HCT116 (cell line): ENCODE measurements around the gene SLC39A10. TPM values are rescaled to one million over a fixed set of nuclear protein-coding genes. Genes with fewer than 3 reads are reported as not detected.

Source experiments
- ATAC-seq: fragments of 200-7000 bp; cut with Tn5 transposase; 2 replicates; pipeline ENCODE4 v1.9.1; 2020; ENCODE audit warnings: mild to moderate bottlenecking, moderate library complexity
- BruUV-seq: library from RNA; stranded (reverse); fragments of 400-500 nt; replicated peaks from 2 replicates; lab custom pipeline; 2021; lab: Mats Ljungman, UMichigan
- CTCF ChIA-PET: fragments of 300-600 bp; sonication (Branson Sonifier 250); formaldehyde crosslinking; loops from one replicate; lab custom pipeline; 2021; ENCODE audit warnings: antibody characterized with exemption; lab: Charles Lee
- POLR2A ChIA-PET: fragments of 300-600, 350-600 bp; sonication (Branson Sonifier 250); formaldehyde crosslinking; loops from one replicate; lab custom pipeline; 2021; ENCODE audit warnings: antibody characterized with exemption; lab: Charles Lee
- RAD21 ChIA-PET, 2 experiments: fragments of 300-600 bp; sonication (Branson Sonifier 250); formaldehyde crosslinking; loops; one replicate each; lab custom pipeline; 2023; ENCODE audit warnings: low total read pairs in 2 of 2; ENCODE audit not compliant: uncharacterized antibody in 2 of 2, unreplicated experiment in 2 of 2, low non-redundant PET in 1 of 2; lab: Charles Lee
- DNase-seq: peaks from one replicate; pipeline ENCODE4 v3.0.0-alpha.2; 2010; ENCODE audit warnings: low read depth, low spot score
- H2AFZ ChIP-seq: fragments of 200-600 bp; shearing (Covaris generic), sonication (generic); 2 replicates; pipeline ENCODE4 v1.6.1; 2017; ENCODE audit warnings: low read depth, mixed run types, mixed read lengths, antibody characterized with exemption, low read length; ENCODE audit not compliant: poor library complexity, severe bottlenecking
- H3K27ac ChIP-seq: 2 replicates; pipeline ENCODE4 v1.5.1; 2012; ENCODE audit warnings: low read depth, low read length
- H3K27me3 ChIP-seq: fragments of 200-600 bp; sonication (generic); 2 replicates; pipeline ENCODE4 v1.6.1; 2016; ENCODE audit warnings: mixed run types, low read length, mixed read lengths; ENCODE audit not compliant: insufficient read depth
- H3K36me3 ChIP-seq, 2 experiments: fragments of 200-500 bp in 1 of 2; fragments of 200-600 bp in 1 of 2; sonication (Bioruptor generic) in 1 of 2; sonication (generic) in 1 of 2; 2 replicates each; pipeline versions ENCODE4 v1.5.1 to v1.6.1; 2014 to 2016; ENCODE audit warnings: low read length in 2 of 2, inconsistent platforms in 1 of 2, mixed read lengths in 1 of 2, mixed run types in 1 of 2; ENCODE audit not compliant: insufficient read depth in 2 of 2, control insufficient read depth in 1 of 2
- H3K4me1 ChIP-seq, 2 experiments: fragments of 200-600 bp in 1 of 2; sonication (generic) in 1 of 2; 2 replicates each; pipeline versions ENCODE4 v1.5.1 to v1.6.1; 2012 to 2017; ENCODE audit warnings: low read length in 2 of 2, inconsistent platforms in 1 of 2, mild to moderate bottlenecking in 1 of 2, mixed read lengths in 1 of 2, mixed run types in 1 of 2, moderate library complexity in 1 of 2; ENCODE audit not compliant: insufficient read depth in 2 of 2, control insufficient read depth in 1 of 2
- H3K4me2 ChIP-seq: fragments of 200-600 bp; sonication (generic); 2 replicates; pipeline ENCODE4 v1.6.1; 2017; ENCODE audit warnings: mixed run types, low read length, mixed read lengths
- H3K4me3 ChIP-seq, 2 experiments: fragments of 200-600 bp in 1 of 2; sonication (generic) in 1 of 2; replicated peaks in 1 of 2; 2 replicates each; pipeline ENCODE4 v1.5.1; 2011 to 2016; ENCODE audit warnings: low read length in 2 of 2, control low read depth in 1 of 2, low read depth in 1 of 2, mild to moderate bottlenecking in 1 of 2, mixed read lengths in 1 of 2, mixed run types in 1 of 2
- H3K79me2 ChIP-seq: fragments of 200-600 bp; sonication (generic); 2 replicates; pipeline ENCODE4 v1.6.1; 2017; ENCODE audit warnings: mild to moderate bottlenecking, mixed run types, low read length, moderate library complexity, mixed read lengths; ENCODE audit not compliant: insufficient read depth
- H3K9ac ChIP-seq: fragments of 200-600 bp; sonication (generic); 2 replicates; pipeline ENCODE4 v1.6.1; 2016; ENCODE audit warnings: low read length, mixed read lengths
- H3K9me2 ChIP-seq: fragments of 200-600 bp; sonication (generic), shearing (Covaris generic); 2 replicates; pipeline ENCODE4 v1.6.1; 2017; ENCODE audit warnings: mixed run types, mild to moderate bottlenecking, moderate library complexity; ENCODE audit not compliant: insufficient read depth
- H3K9me3 ChIP-seq, 2 experiments: fragments of 200-500 bp in 1 of 2; fragments of 200-600 bp in 1 of 2; sonication (Bioruptor generic) in 1 of 2; sonication (generic) in 1 of 2; 2 replicates each; pipeline ENCODE4 v1.6.1; 2014 to 2017; ENCODE audit warnings: low read length in 2 of 2, mixed read lengths in 2 of 2, inconsistent platforms in 1 of 2, low read depth in 1 of 2, mild to moderate bottlenecking in 1 of 2, mixed run types in 1 of 2, moderate library complexity in 1 of 2; ENCODE audit not compliant: control insufficient read depth in 1 of 2, insufficient read depth in 1 of 2
- H4K20me1 ChIP-seq: fragments of 200-600 bp; sonication (generic), shearing (Covaris generic); 2 replicates; pipeline ENCODE4 v1.6.1; 2017; ENCODE audit warnings: mixed run types, mild to moderate bottlenecking, moderate library complexity; ENCODE audit not compliant: insufficient read depth
- CBX3 ChIP-seq: IDR thresholded peaks from 2 replicates; pipeline ENCODE4 v1.6.1; 2012; ENCODE audit warnings: low read depth
- CEBPB ChIP-seq: IDR thresholded peaks from 2 replicates; pipeline ENCODE4 v1.6.1; 2012; ENCODE audit warnings: low read depth
- EZH2 ChIP-seq: fragments of 200-600 bp; sonication (generic); IDR thresholded peaks from 2 replicates; pipeline ENCODE4 v1.6.1; 2017; ENCODE audit warnings: antibody characterized with exemption, mixed run types
- EZH2phosphoT487 ChIP-seq: fragments of 200-600 bp; IDR thresholded peaks from 2 replicates; pipeline ENCODE4 v1.6.1; 2018; ENCODE audit warnings: antibody characterized with exemption, borderline replicate concordance
- MAX ChIP-seq: IDR thresholded peaks from 2 replicates; pipeline ENCODE4 v1.6.1; 2012
- POLR2A ChIP-seq: IDR thresholded peaks from 2 replicates; pipeline ENCODE4 v1.7.0; 2011; ENCODE audit warnings: borderline replicate concordance; ENCODE audit not compliant: insufficient read depth, insufficient read length; ENCODE audit errors: extremely low read depth
- REST ChIP-seq: IDR thresholded peaks from 2 replicates; pipeline ENCODE4 v1.6.1; 2012; ENCODE audit warnings: low read depth
- SRF ChIP-seq: IDR thresholded peaks from 2 replicates; pipeline ENCODE4 v1.6.1; 2012; ENCODE audit warnings: low read depth
- ZBTB33 ChIP-seq: IDR thresholded peaks from 2 replicates; pipeline ENCODE4 v1.6.1; 2011; ENCODE audit warnings: mild to moderate bottlenecking, low read length, moderate library complexity; ENCODE audit not compliant: insufficient replicate concordance; ENCODE audit errors: extremely low read depth
- intact Hi-C: fragments of 100-400 bp; cut with micrococcal nuclease; formaldehyde crosslinking; loops from 2 replicates; pipeline ENCODE4 v1.10.0; 2022
- total RNA-seq: library from RNA; stranded (reverse); gene quantifications from one replicate; pipeline ENCODE4 v1.2.1, GENCODE V29; 2021; ENCODE audit not compliant: unreplicated experiment

Gene SLC39A10
- total RNA-seq, 1 experiment from 2014 or later = 59.0 TPM

- H3K4me1 ChIP-seq = no peaks in the 10 kb centered on the region
- intact Hi-C loops = no loop called here
- no peak for DNase-seq
- H3K27me3 ChIP-seq = no peaks in the 10 kb centered on the region
- no peak overlapping the region for H3K4me3 ChIP-seq
- H3K79me2 ChIP-seq = no peaks in the 10 kb centered on the region
- H3K36me3 ChIP-seq = no peaks in the 10 kb centered on the region
- no TSS peak for BruUV-seq
- no peak overlapping the region for H2AFZ ChIP-seq
- no peak overlapping the region for H3K4me2 ChIP-seq
- H3K9me2 ChIP-seq = no peaks in the 10 kb centered on the region
- H3K27ac ChIP-seq = no peak overlapping the region
- POLR2A ChIA-PET = no interaction called here
- no peaks in the 10 kb centered on the region for H3K9me3 ChIP-seq
- no peak for ATAC-seq
- no peaks in the 10 kb centered on the region for H4K20me1 ChIP-seq
- RAD21 ChIA-PET = no interaction called here
- H3K9ac ChIP-seq = no peak overlapping the region
- CTCF ChIA-PET = no interaction called here
- TF ChIP-seq SRF (no peak), REST (no peak), CEBPB (no peak), EZH2 (no peak), MAX (no peak), POLR2A (no peak), ZBTB33 (no peak), CBX3 (no peak), EZH2phosphoT487 (no peak)
These were observed 11.6 kb upstream of the SLC39A10 start for GRCh38 chr2:195645413-195645812.
